ENCODE results near the gene PAFAH1B2. TPM values are rescaled to one million over a fixed set of nuclear protein-coding genes. Genes with fewer than 3 reads are reported as not detected.

Gene PAFAH1B2
- total RNA-seq, 1 experiment from 2014 or later, result 91.3 TPM

- H3K4me2 ChIP-seq, result no peak overlapping the region
- H3K9me3 ChIP-seq (ENCODE audit: insufficient read depth, low read depth), result no peaks in the 10 kb centered on the region
- no peak overlapping the region for H3K27ac ChIP-seq
- no peaks in the 10 kb centered on the region for H3K4me1 ChIP-seq (replicated peaks; ENCODE audit: insufficient read depth)
- H3K27me3 ChIP-seq (ENCODE audit: insufficient read depth, low read depth), result no peaks in the 10 kb centered on the region
- H3F3A ChIP-seq (ENCODE audit: insufficient read depth, low read depth), result no peaks in the 10 kb centered on the region
- intact Hi-C loops (cut with micrococcal nuclease; ENCODE audit: unreplicated experiment), result no loop called here
- DNase-seq, result no peak
- H2AFZ ChIP-seq, result no peak overlapping the region
- no peaks in the 10 kb centered on the region for H3K36me3 ChIP-seq (ENCODE audit: low read depth)
- no TSS peak for BruUV-seq (replicated peaks)
- POLR2A ChIA-PET (ENCODE audit: unreplicated experiment), result no interaction called here
- no peaks in the 10 kb centered on the region for H3K9me2 ChIP-seq (ENCODE audit: insufficient read depth)
- H3K4me3 ChIP-seq, result no peak overlapping the region
- H3K79me2 ChIP-seq (ENCODE audit: low read depth), result no peaks in the 10 kb centered on the region
- no peaks in the 10 kb centered on the region; the same call in 1 of the 2 replicates for H4K20me1 ChIP-seq (ENCODE audit: insufficient read depth)
- CTCF ChIA-PET, result no interaction called here
- TF ChIP-seq EZH2 (IDR thresholded peaks at IDR 0.05; ENCODE audit: low read depth) (no peak), CTCF (conservative IDR thresholded peaks at IDR 0.05) (no peak)
These were observed 50.2 kb downstream of the PAFAH1B2 start for GRCh38 chr11:117194267-117194666.

- intact Hi-C loops (cut with micrococcal nuclease; ENCODE audit: unreplicated experiment), result no loop called here
- Histone ChIP-seq H3F3A (ENCODE audit: insufficient read depth, low read depth) (no peaks in the 10 kb centered on the region), H3K4me3 (no peak overlapping the region), H3K27ac (no peak overlapping the region), H3K36me3 (ENCODE audit: low read depth) (no peaks in the 10 kb centered on the region), H3K9me3 (ENCODE audit: insufficient read depth, low read depth) (no peaks in the 10 kb centered on the region), H4K20me1 (ENCODE audit: insufficient read depth) (no peaks in the 10 kb centered on the region; the same call in 1 of the 2 replicates), H3K4me1 (replicated peaks; ENCODE audit: insufficient read depth) (no peaks in the 10 kb centered on the region), H3K4me2 (no peak overlapping the region), H2AFZ (no peak overlapping the region), H3K27me3 (ENCODE audit: insufficient read depth, low read depth) (no peaks in the 10 kb centered on the region), H3K9me2 (ENCODE audit: insufficient read depth) (no peaks in the 10 kb centered on the region), H3K79me2 (ENCODE audit: low read depth) (no peaks in the 10 kb centered on the region)
- BruUV-seq (replicated peaks), result no TSS peak
- ChIA-PET POLR2A (ENCODE audit: unreplicated experiment) (no interaction called here), CTCF (interaction anchor here (0.6 to 1.0 kb wide), 2 partner anchors 27 to 55 kb away, joined by 3 to 6 read pairs; no protein-coding TSS in a partner anchor)
- TF ChIP-seq EZH2 (IDR thresholded peaks at IDR 0.05; ENCODE audit: low read depth) (no peak), CTCF (conservative IDR thresholded peaks at IDR 0.05) (no peak)
- DNase-seq, result no peak
These were observed 51.2 kb downstream of the PAFAH1B2 start for GRCh38 chr11:117195258-117195657.

- Histone ChIP-seq H3K27me3 (ENCODE audit: insufficient read depth, low read depth) (no peaks in the 10 kb centered on the region), H2AFZ (no peak overlapping the region), H3K4me1 (replicated peaks; ENCODE audit: insufficient read depth) (no peaks in the 10 kb centered on the region), H3K9me3 (ENCODE audit: insufficient read depth, low read depth) (no peaks in the 10 kb centered on the region), H3F3A (ENCODE audit: insufficient read depth, low read depth) (no peaks in the 10 kb centered on the region), H3K4me3 (no peak overlapping the region), H3K27ac (no peak overlapping the region), H3K79me2 (ENCODE audit: low read depth) (no peaks in the 10 kb centered on the region), H3K4me2 (no peak overlapping the region), H4K20me1 (ENCODE audit: insufficient read depth) (no peaks in the 10 kb centered on the region; the same call in 1 of the 2 replicates), H3K36me3 (ENCODE audit: low read depth) (no peaks in the 10 kb centered on the region), H3K9me2 (ENCODE audit: insufficient read depth) (no peaks in the 10 kb centered on the region)
- no peak for TF ChIP-seq EZH2 (IDR thresholded peaks at IDR 0.05; ENCODE audit: low read depth)
- no peak for TF ChIP-seq CTCF (conservative IDR thresholded peaks at IDR 0.05)
- DNase-seq, result no peak
- CTCF ChIA-PET, result interaction anchor here (1.0 kb wide), 1 partner anchor 27 kb away, joined by 3 read pairs; no protein-coding TSS in a partner anchor
- POLR2A ChIA-PET (ENCODE audit: unreplicated experiment), result no interaction called here
- intact Hi-C loops (cut with micrococcal nuclease; ENCODE audit: unreplicated experiment), result no loop called here
- BruUV-seq (replicated peaks), result no TSS peak
These were observed 51.7 kb downstream of the PAFAH1B2 start for GRCh38 chr11:117195761-117196160.
